Measurements from ENCODE around the gene UBP1.
"Not testable (repeated sequence)": the region's sequence is repeated elsewhere in the genome, so short reads cannot be mapped to it uniquely, and the experiment has no call there.

The UBP1 gene

GRCh38 chr3:33389908-33390307 lies 50.3 kb downstream of the UBP1 start:
- DNase-seq (ENCODE audit: low spot score) = no peak

GRCh38 chr3:33388374-33389100 lies 51.7 kb downstream of the UBP1 start:
- DNase-seq (ENCODE audit: low spot score) = no peak

GRCh38 chr3:33386631-33387030 lies 53.6 kb downstream of the UBP1 start:
- DNase-seq (ENCODE audit: low spot score) = no peak

GRCh38 chr3:33385423-33385822 lies 54.8 kb downstream of the UBP1 start:
- DNase-seq (ENCODE audit: low spot score) = no peak

GRCh38 chr3:33383951-33384350 lies 56.3 kb downstream of the UBP1 start:
- no peak for DNase-seq (ENCODE audit: low spot score)

- DNase-seq (ENCODE audit: low spot score) = no peak
Observed at GRCh38 chr3:33380653-33381052, 59.6 kb downstream of the UBP1 start.

GRCh38 chr3:33377931-33378330 lies 62.3 kb downstream of the UBP1 start:
- peak; percentile 26 for DNase-seq (ENCODE audit: low spot score)

- DNase-seq (ENCODE audit: low spot score) = no peak
Observed at GRCh38 chr3:33377489-33377888, 62.7 kb downstream of the UBP1 start.

- DNase-seq (ENCODE audit: low spot score) = no peak
Observed at GRCh38 chr3:33373082-33373437, 67.1 kb downstream of the UBP1 start.

- DNase-seq (ENCODE audit: low spot score) = peak; percentile 48
Observed at GRCh38 chr3:33372218-33373081, 67.8 kb downstream of the UBP1 start.

GRCh38 chr3:33364531-33365128 lies 75.6 kb downstream of the UBP1 start:
- DNase-seq (ENCODE audit: low spot score) = peak; percentile 15

- DNase-seq (ENCODE audit: low spot score) = no peak
Observed at GRCh38 chr3:33364060-33364459, 76.1 kb downstream of the UBP1 start.

- no peak for DNase-seq (ENCODE audit: low spot score)
Observed at GRCh38 chr3:33363113-33363800, 76.9 kb downstream of the UBP1 start.

GRCh38 chr3:33360136-33360825 lies 79.9 kb downstream of the UBP1 start:
- peak; percentile 49 for DNase-seq (ENCODE audit: low spot score)

- DNase-seq (ENCODE audit: low spot score) = no peak
Observed at GRCh38 chr3:33358172-33358781, 81.9 kb downstream of the UBP1 start.

GRCh38 chr3:33355611-33356010 lies 84.6 kb downstream of the UBP1 start:
- peak; percentile 32 for DNase-seq (ENCODE audit: low spot score)

- no peak for DNase-seq (ENCODE audit: low spot score)
Observed at GRCh38 chr3:33339758-33340157, 100.4 kb downstream of the UBP1 start.

- not testable (repeated sequence) for DNase-seq (ENCODE audit: low spot score)
Observed at GRCh38 chr3:33338936-33339465, 101.2 kb downstream of the UBP1 start.
